WI38 (cell line): ENCODE measurements around the gene CHSY1.

Experiments used
- H3K4me3 ChIP-seq: 2 replicates; pipeline ENCODE4 v1.5.1; 2011; ENCODE audit warnings: low read depth, mild to moderate bottlenecking, control low read depth, low read length
- CTCF ChIP-seq: IDR thresholded peaks from 2 replicates; pipeline ENCODE4 v1.5.1; 2012; ENCODE audit warnings: low read depth, mild to moderate bottlenecking, control low read depth, low read length

Gene CHSY1

GRCh38 chr15:101198800-101199199 is 53.0 kb downstream of the CHSY1 start:
- TF ChIP-seq CTCF = no peak
- peak overlapping the region; percentile 1; the same call in 1 of the 2 replicates for H3K4me3 ChIP-seq

GRCh38 chr15:101198031-101198575 is 53.7 kb downstream of the CHSY1 start:
- no peak for TF ChIP-seq CTCF
- no peak overlapping the region for H3K4me3 ChIP-seq

- H3K4me3 ChIP-seq = no peak overlapping the region
- TF ChIP-seq CTCF = no peak
These were observed 57.2 kb downstream of the CHSY1 start for GRCh38 chr15:101194546-101195125.

GRCh38 chr15:101193806-101194545 is 57.9 kb downstream of the CHSY1 start:
- H3K4me3 ChIP-seq = no peak overlapping the region
- TF ChIP-seq CTCF = no peak

GRCh38 chr15:101193120-101193644 is 58.7 kb downstream of the CHSY1 start:
- no peak for TF ChIP-seq CTCF
- no peak overlapping the region for H3K4me3 ChIP-seq

- no peak overlapping the region for H3K4me3 ChIP-seq
- no peak for TF ChIP-seq CTCF
These were observed 59.8 kb downstream of the CHSY1 start for GRCh38 chr15:101192081-101192480.

- no peak overlapping the region for H3K4me3 ChIP-seq
- TF ChIP-seq CTCF = no peak
These were observed 60.6 kb downstream of the CHSY1 start for GRCh38 chr15:101191242-101191641.
